GM12891 (cell line): ENCODE data around the gene EEFSEC.

Experiments
- POLR2A ChIP-seq: IDR thresholded peaks from 2 replicates; pipeline ENCODE4 v1.6.1; 2011; ENCODE audit warnings: low read depth, low read length, control low read depth
- POLR2AphosphoS5 ChIP-seq: IDR thresholded peaks from 2 replicates; pipeline ENCODE4 v1.6.1; 2011; ENCODE audit warnings: low read depth, low read length, control low read depth
- POU2F2 ChIP-seq: IDR thresholded peaks from 2 replicates; pipeline ENCODE4 v1.6.1; 2011; ENCODE audit warnings: low read depth, mild to moderate bottlenecking, control low read depth, low read length, moderate library complexity
- SPI1 ChIP-seq: IDR thresholded peaks from 2 replicates; pipeline ENCODE4 v1.6.1; 2011; ENCODE audit warnings: low read depth, low read length, control low read depth
- TAF1 ChIP-seq: IDR thresholded peaks from 2 replicates; pipeline ENCODE4 v1.6.1; 2011; ENCODE audit warnings: low read depth, low read length, control low read depth

DNA sequence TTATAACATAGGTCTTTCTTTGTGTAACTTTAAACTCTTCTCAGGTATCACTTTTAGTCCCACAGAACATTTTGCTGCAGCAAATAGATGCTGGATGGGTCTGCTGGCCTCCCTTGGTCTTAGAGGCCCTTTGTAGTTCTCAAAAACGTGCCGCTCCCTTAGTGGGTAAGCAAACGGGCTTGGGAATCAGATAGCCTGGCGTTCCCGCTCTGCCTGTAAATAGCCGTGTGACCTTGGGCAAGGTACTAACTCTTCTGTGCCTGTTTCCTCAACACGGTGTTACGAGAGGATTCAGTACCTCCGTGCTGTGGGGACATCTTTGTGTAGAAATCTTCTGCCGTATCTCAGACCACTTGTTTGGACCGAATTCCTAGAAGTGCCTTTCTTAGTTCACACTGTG, 249.0 kb downstream of the EEFSEC start:
- TF ChIP-seq POLR2AphosphoS5 (no peak), POLR2A (no peak), TAF1 (no peak), SPI1 (no peak), POU2F2 (no peak)
